Measurements from ENCODE around the gene PIAS2. TPM values are rescaled to one million over a fixed set of nuclear protein-coding genes. Genes with fewer than 3 reads are reported as not detected.
"Not testable (repeated sequence)": the region's sequence is repeated elsewhere in the genome, so short reads cannot be mapped to it uniquely, and the experiment has no call there.

Gene PIAS2
- 16.3 TPM for total RNA-seq (2013)
- 10 to 100 TPM in 2 of 3 donors, 1 to 10 TPM in 1; 9.9 to 13.2 (median 11.0) TPM for polyA plus RNA-seq
- 8.7 and 15.9 TPM in 2 replicates for polyA minus RNA-seq
- 9.1 to 63.3 (median 35.2) reads per million in 11 experiments for total RNA-seq

GRCh38 chr18:46917108-46917802 is at the start of gene PIAS2, which contains the start of gene KATNAL2:
PIAS2 (minus strand) TSS chr18:46917507; CDS start chr18:46917345, 162 bp downstream.
KATNAL2 (plus strand) TSS chr18:46917602; CDS start chr18:46946873, 29,271 bp downstream.
- Histone ChIP-seq H3K36me3 (replicated peaks in 1 of 2; ENCODE audit: control insufficient read depth in 1 of 2, insufficient read depth in 2 of 2, low read length in 2 of 2) (no peaks in the 10 kb centered on the region), H3K27ac (ENCODE audit: low read depth in 1 of 2, low read length in 2 of 2) (peak within 1 kb of the TSS; percentile 36 to 73), H3K27me3 (ENCODE audit: control insufficient read depth in 2 of 2, insufficient read depth in 2 of 2, low read length in 2 of 2) (no peaks in the 10 kb centered on the region), H4K20me1 (ENCODE audit: insufficient read depth, low read length) (peaks cover 10% of the 10 kb centered on the region), H3K4me2 (replicated peaks; ENCODE audit: extremely low read depth, low read length, poor library complexity, severe bottlenecking) (peak within 1 kb of the TSS; percentile 93), H2AFZ (ENCODE audit: insufficient read depth, low read depth, low read length, poor library complexity, severe bottlenecking) (peak within 1 kb of the TSS; percentile 90), H3K9me3 (replicated peaks in 1 of 2; ENCODE audit: control insufficient read depth in 1 of 2, insufficient read depth in 1 of 2, low read length in 2 of 2) (no peaks in the 10 kb centered on the region), H3K4me3 (replicated peaks in 1 of 3; ENCODE audit: low read depth in 2 of 3, low read length in 3 of 3) (peak within 1 kb of the TSS; percentile 71 to 98 (median 84)), H3K9ac (ENCODE audit: insufficient read depth, low read length, poor library complexity, severe bottlenecking) (peak within 1 kb of the TSS; percentile 74), H3K79me2 (ENCODE audit: insufficient read depth, low read length) (peaks cover 42% of the 10 kb centered on the region), H3K4me1 (ENCODE audit: control insufficient read depth in 1 of 2, insufficient read depth in 2 of 2, low read length in 2 of 2) (peaks cover 18 to 23% of the 10 kb centered on the region in 2 donors)
- Mint-ChIP-seq H3K36me3 (no peaks in the 10 kb centered on the region), H3K4me1 (peaks cover 40% of the 10 kb centered on the region), H3K27ac (peak within 1 kb of the TSS; percentile 67 to 85 (median 79)), H3K27me3 (ENCODE audit: low read depth in 3 of 3) (peaks cover 0 to 10% (median 0%) of the 10 kb centered on the region in 3 donors), H3K4me3 (peak within 1 kb of the TSS; percentile 89 to 94), H3K9me3 (peaks cover 0 to 1% (median 0%) of the 10 kb centered on the region in 7 donors)
- DNase-seq: peak; percentile 53 to 70 (median 60)
- intact Hi-C loops (cut with micrococcal nuclease): no loop called here
- TF ChIP-seq, protein P1, sequence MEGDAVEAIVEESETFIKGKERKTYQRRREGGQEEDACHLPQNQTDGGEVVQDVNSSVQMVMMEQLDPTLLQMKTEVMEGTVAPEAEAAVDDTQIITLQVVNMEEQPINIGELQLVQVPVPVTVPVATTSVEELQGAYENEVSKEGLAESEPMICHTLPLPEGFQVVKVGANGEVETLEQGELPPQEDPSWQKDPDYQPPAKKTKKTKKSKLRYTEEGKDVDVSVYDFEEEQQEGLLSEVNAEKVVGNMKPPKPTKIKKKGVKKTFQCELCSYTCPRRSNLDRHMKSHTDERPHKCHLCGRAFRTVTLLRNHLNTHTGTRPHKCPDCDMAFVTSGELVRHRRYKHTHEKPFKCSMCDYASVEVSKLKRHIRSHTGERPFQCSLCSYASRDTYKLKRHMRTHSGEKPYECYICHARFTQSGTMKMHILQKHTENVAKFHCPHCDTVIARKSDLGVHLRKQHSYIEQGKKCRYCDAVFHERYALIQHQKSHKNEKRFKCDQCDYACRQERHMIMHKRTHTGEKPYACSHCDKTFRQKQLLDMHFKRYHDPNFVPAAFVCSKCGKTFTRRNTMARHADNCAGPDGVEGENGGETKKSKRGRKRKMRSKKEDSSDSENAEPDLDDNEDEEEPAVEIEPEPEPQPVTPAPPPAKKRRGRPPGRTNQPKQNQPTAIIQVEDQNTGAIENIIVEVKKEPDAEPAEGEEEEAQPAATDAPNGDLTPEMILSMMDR (IDR thresholded peaks at IDR 0.05): no peak
- under 1% methylated on average over 95 of the region's 107 CpGs for WGBS (ENCODE audit: insufficient coverage)

GRCh38 chr18:46966266-46966665 is 49.0 kb upstream of the PIAS2 start:
- H3K9ac ChIP-seq (ENCODE audit: insufficient read depth, low read length, poor library complexity, severe bottlenecking); H3K4me1 Mint-ChIP-seq; H3K27me3 ChIP-seq (ENCODE audit: control insufficient read depth in 2 of 2, insufficient read depth in 2 of 2, low read length in 2 of 2); H2AFZ ChIP-seq (ENCODE audit: insufficient read depth, low read depth, low read length, poor library complexity, severe bottlenecking); H3K27ac ChIP-seq (ENCODE audit: low read depth in 1 of 2, low read length in 2 of 2); H3K4me3 ChIP-seq (replicated peaks in 1 of 3; ENCODE audit: low read depth in 2 of 3, low read length in 3 of 3); H3K27ac Mint-ChIP-seq; H3K4me2 ChIP-seq (replicated peaks; ENCODE audit: extremely low read depth, low read length, poor library complexity, severe bottlenecking); H4K20me1 ChIP-seq (ENCODE audit: insufficient read depth, low read length); DNase-seq; H3K4me1 ChIP-seq (ENCODE audit: control insufficient read depth in 1 of 2, insufficient read depth in 2 of 2, low read length in 2 of 2); intact Hi-C loops (cut with micrococcal nuclease); H3K4me3 Mint-ChIP-seq; H3K79me2 ChIP-seq (ENCODE audit: insufficient read depth, low read length); H3K36me3 ChIP-seq (replicated peaks in 1 of 2; ENCODE audit: control insufficient read depth in 1 of 2, insufficient read depth in 2 of 2, low read length in 2 of 2); H3K36me3 Mint-ChIP-seq; H3K27me3 Mint-ChIP-seq (ENCODE audit: low read depth in 3 of 3): not testable (repeated sequence)
- peaks cover 7 to 23% of the 10 kb centered on the region in 2 donors for H3K9me3 ChIP-seq (replicated peaks in 1 of 2; ENCODE audit: control insufficient read depth in 1 of 2, insufficient read depth in 1 of 2, low read length in 2 of 2)
- peaks cover 3 to 16% (median 7%) of the 10 kb centered on the region in 7 donors for H3K9me3 Mint-ChIP-seq
- WGBS (ENCODE audit: insufficient coverage): no CpG with 5 or more reads among the region's 10 CpGs

- H3K9me3 Mint-ChIP-seq: peaks cover 11 to 25% (median 22%) of the 10 kb centered on the region in 7 donors
- H4K20me1 ChIP-seq (ENCODE audit: insufficient read depth, low read length); intact Hi-C loops (cut with micrococcal nuclease); H3K36me3 ChIP-seq (replicated peaks in 1 of 2; ENCODE audit: control insufficient read depth in 1 of 2, insufficient read depth in 2 of 2, low read length in 2 of 2); H3K4me1 ChIP-seq (ENCODE audit: control insufficient read depth in 1 of 2, insufficient read depth in 2 of 2, low read length in 2 of 2); H3K27me3 ChIP-seq (ENCODE audit: control insufficient read depth in 2 of 2, insufficient read depth in 2 of 2, low read length in 2 of 2); H3K79me2 ChIP-seq (ENCODE audit: insufficient read depth, low read length); H3K27ac ChIP-seq (ENCODE audit: low read depth in 1 of 2, low read length in 2 of 2); H3K27ac Mint-ChIP-seq; H3K36me3 Mint-ChIP-seq; H3K4me3 Mint-ChIP-seq; DNase-seq; H3K4me3 ChIP-seq (replicated peaks in 1 of 3; ENCODE audit: low read depth in 2 of 3, low read length in 3 of 3); H3K9ac ChIP-seq (ENCODE audit: insufficient read depth, low read length, poor library complexity, severe bottlenecking); H3K27me3 Mint-ChIP-seq (ENCODE audit: low read depth in 3 of 3); H2AFZ ChIP-seq (ENCODE audit: insufficient read depth, low read depth, low read length, poor library complexity, severe bottlenecking); H3K4me2 ChIP-seq (replicated peaks; ENCODE audit: extremely low read depth, low read length, poor library complexity, severe bottlenecking); H3K4me1 Mint-ChIP-seq: not testable (repeated sequence)
- peaks cover 13 to 28% of the 10 kb centered on the region in 2 donors for H3K9me3 ChIP-seq (replicated peaks in 1 of 2; ENCODE audit: control insufficient read depth in 1 of 2, insufficient read depth in 1 of 2, low read length in 2 of 2)
- WGBS (ENCODE audit: insufficient coverage): no CpG with 5 or more reads among the region's 31 CpGs
These were observed 47.4 kb upstream of the PIAS2 start for GRCh38 chr18:46964579-46965293.

Measured in CD14-positive monocyte (primary cell).